Stimulated activated naive CD8-positive, alpha-beta T cell treated with anti-CD3 and anti-CD28 coated beads, Interleukin-15, Interleukin-2, amounts not matched to agents 100 U/mL and 50 U/mL, for 24 hours (primary cell): Measurements from ENCODE around the gene BLOC1S5.
A peak's percentile ranks its signal among the peaks of the same experiment; 100 is the strongest.

ENCODE experiments used
- ATAC-seq: fragments of 150-1000 bp; cut with Tn5 transposase; one replicate; pipeline ENCODE4 v1.10.0; 2021
- DNase-seq: peaks from one replicate; pipeline ENCODE4 v3.0.0; 2021

The BLOC1S5 gene

GRCh38 chr6:8063761-8064637 is at the start of gene BLOC1S5:
Gene BLOC1S5 (minus strand): TSS chr6:8064389. CDS start chr6:8064376, 13 bp downstream.
- ATAC-seq = peak; percentile 92
- peak; percentile 99 for DNase-seq

DNA sequence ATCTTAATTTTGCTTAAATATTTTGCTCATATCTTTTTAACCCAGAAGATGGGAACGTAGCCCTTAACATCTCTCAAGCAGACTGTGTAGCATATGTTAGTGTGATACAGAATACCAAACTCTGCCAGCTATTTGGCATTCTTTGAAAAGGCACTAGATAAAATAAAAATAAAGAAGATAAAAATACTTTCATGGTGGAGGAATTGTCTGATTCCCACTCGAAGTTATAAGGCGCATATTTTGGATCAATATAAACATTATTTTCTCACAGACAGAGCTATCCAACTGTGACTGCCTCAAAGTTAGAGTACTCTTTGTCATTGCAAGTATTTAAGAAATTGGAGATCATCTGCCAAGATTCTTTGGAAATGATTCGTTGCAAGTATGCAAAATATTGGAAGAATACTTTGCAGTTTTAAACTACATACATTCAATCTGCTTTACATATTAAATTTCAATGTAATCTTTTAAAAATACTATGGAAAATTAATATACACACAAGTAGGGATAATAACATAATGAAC is 49.0 kb upstream of the BLOC1S5 start:
- no peak for ATAC-seq
- DNase-seq = no peak

GRCh38 chr6:8110725-8111124 is 46.5 kb upstream of the BLOC1S5 start:
- no peak for DNase-seq
- ATAC-seq = no peak

DNA sequence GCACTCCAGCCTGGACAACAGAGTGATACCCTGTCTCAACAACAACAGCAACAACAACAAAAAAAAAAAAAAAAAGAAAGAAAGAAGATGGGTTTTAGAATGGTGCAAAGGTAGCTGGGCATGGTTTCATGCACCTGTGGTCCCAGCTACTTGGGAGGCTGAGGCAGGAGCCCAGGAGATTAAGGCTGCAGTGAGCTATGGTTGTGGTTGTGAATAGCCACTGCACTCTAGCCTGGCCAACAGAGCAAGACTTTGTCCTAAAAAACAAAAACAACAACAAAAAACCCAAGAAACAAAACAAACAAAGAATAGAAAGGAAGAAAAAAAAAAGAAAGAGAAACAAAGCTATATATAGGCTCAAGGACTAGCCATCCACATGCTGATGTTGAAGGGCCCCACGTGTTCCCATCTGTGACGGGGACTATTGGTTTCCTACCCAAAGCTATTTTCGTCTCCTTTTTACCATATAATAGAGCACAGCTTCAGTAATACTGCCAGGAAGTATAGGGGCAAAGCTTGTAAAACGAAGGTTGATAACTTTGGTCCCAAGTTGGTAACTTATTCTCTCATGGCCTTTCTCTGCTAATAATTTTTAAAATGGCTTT is 46.0 kb upstream of the BLOC1S5 start:
- ATAC-seq = no peak
- DNase-seq = no peak

DNA sequence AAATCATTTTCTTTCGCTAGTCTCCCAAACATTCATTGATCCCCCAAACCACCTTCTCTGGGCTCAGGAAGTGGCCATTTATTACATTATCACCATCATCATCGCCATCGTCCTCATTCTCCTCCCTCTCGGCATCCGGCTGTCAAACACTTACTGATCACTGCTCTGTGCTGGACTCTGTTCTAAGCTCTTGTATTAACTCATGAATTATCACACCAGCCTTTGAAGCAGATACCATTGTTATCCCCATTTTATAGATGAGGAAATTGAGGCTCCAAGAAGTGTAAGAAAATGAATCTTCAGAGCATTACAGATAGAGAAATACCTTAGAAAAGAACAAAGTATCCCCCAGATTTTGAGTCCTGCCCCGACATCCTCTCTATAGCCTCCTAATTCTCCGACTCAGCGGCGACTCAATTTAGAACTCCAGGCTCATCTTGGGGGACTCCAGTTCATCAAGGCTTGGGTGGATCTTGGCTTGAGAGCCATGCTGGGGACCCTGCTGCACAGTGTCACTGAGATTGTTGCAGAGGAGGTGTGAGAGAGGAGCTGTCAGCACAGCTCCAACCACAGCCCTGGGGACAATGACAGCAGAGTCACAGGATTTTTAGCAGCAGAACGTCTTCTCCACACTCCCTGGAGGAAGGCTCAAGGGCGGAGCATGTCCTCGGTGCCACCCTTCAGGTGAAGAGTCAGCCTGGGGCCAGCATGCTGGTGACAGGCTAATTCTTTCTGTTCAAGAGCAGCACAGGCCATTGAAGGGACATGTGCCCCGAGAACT is 44.8 kb upstream of the BLOC1S5 start:
- no peak for ATAC-seq

GRCh38 chr6:8108031-8108660 is 44.0 kb upstream of the BLOC1S5 start:
- DNase-seq (no peak), ATAC-seq (no peak)

More for the DNA sequence above, 44.8 kb upstream of the BLOC1S5 start:
- no peak for DNase-seq

DNA sequence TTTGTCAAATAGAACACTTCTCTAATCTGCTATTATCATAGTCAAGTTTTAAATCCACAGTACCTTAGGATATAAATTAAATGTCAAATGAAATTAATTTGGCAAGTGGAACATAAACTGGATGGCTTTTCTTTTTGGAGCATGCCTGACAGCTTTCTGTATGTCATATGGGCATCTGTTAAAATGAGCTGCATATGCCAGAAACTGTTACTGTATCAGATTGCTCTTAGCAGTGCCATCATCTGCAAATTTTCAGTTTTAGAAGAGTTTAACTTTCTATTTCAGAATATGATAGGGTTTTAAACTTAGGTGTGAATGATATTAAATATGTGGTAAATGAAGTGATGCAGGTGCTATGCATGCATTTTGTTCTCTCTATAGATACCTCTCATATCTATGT is 41.6 kb upstream of the BLOC1S5 start:
- ATAC-seq = no peak

DNA sequence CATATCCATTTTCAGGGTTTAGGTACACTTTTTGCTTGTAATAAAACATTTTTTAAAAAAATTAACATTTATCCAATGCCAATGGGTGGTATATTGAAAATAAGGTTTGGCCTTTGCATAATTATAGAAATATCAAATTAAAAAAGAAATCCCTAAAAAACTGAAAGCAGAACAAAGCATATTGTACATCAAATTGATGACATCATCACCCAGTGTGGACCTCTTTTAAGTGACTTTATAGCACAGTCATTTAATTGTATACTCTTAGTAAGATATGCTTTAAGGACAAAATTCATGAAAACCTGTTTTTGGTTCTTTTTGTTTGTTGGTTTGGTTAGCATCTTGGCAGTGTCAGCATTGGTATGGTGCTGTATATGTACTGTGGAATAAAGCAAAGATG is 39.5 kb upstream of the BLOC1S5 start:
- ATAC-seq (no peak), DNase-seq (no peak)

More for the DNA sequence above, 41.6 kb upstream of the BLOC1S5 start:
- DNase-seq = no peak

DNA sequence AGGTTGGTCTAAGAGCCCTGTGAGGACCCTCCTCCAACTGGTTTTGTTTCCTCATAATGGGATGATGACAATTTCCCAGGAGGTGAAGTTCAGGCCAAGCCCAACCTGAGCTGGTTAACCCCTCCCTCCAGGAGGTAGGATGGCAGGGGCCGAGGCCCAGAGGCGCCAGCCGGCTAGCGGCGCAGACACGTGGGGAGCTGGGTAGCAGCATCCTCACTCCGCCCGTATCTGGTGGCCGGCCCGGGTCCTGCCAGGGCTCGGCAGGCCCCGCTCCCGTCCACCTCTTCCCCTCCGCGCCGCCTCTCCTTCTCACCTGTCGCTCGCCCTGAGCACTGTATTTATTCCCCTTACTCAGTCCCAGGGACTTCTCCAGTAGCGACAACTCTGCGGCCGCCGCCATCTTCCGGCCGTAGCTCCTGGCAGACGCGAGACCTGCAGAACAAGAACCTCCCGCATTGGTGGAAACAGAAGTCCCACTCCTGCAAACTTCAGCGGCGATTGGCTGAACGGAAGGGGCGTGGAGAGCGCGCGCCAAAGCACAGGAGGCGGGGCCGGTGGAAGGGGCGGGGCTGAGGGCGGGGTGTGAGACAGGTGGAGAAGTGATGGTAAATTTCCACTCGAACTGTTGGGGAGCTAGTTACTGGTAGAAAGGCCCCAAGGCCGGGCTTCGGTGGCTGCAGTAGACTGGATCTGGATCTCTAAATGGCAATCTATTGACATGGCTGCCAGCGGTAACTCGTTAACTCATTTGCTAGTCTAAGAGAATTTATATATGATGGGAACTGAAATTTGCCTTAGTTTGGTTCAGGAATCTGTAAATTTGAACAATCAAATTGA is 38.2 kb upstream of the BLOC1S5 start, which contains the start of gene EEF1E1:
Gene EEF1E1 (minus strand): TSS at position 427 of the 837 bp plus-strand sequence. CDS start 27 bp downstream, at position 400.
- peak; percentile 98 for DNase-seq
- peak; percentile 98 for ATAC-seq

DNA sequence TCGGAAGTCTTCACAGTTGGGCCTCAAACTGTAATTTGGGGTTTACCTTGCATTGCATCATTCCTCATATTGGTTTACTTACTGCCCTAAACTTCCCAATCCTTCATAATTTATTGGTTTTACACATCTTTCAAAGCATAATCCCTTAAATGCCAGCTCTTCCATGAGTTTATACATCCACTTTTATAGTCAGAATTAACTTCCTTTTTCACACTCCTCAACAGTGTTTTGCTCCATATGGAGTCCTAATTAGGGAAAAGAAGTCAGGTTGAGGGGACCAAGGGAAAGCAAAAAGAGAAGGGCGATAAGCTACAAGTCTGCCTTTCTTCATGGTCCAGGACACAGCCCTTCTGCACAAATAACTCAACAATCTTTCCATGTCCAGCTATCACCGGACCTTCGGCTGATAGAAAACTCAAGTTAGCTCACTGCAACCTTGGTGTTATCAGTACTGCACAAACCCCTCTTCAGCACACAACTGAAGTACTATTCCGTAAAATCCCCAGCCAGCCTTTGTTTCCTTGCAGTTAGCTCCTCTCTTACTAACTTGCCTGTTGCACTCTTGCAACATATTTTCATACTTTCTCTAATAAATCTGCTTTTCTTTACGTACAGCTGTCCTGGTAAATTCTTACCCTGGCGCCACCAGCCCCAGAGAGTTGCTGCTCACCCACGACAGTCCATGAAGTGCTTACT is 36.1 kb upstream of the BLOC1S5 start:
- ATAC-seq (no peak), DNase-seq (no peak)

DNA sequence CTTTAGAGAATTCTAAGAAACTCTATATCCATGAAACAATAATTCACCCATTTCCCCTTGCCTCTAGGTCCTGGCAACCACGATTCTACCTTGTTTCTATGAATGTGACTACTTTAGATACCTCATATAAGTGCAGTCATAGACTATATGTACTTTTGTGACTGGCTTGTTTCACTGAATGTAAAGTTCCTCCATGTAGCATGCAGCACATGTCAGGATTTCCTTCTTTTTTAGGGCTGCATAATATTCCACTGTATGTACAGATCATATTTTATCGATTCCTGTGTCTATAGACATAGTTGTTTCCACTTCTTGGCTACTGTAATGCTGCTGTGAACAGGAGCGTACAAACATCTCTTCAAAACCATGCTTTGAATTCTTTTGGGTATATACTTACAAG is 26.5 kb upstream of the BLOC1S5 start:
- no peak for DNase-seq
- ATAC-seq = no peak

DNA sequence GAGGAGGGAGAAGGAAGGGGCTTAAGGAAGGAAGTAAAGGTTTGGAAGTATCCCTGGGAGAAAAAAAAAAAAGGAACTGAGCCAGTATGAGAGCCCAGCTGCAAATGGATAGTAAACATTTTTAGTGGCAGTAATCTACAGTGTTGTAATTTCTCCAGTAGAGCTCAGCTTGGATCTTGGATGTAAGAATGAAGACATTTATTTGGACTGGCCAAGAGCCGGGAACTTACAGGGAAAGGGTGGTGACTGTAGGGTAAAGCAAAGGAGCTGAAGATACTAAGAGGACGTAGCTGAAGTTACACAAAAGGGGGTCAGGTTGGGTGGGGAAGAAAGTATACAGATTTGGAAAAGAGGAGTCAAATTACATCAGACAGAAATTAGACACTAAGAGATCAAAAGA is 24.7 kb upstream of the BLOC1S5 start:
- ATAC-seq = no peak

GRCh38 chr6:8087870-8088754 is 23.9 kb upstream of the BLOC1S5 start:
- no peak for ATAC-seq
- no peak for DNase-seq

More for the DNA sequence above, 24.7 kb upstream of the BLOC1S5 start:
- DNase-seq = no peak

DNA sequence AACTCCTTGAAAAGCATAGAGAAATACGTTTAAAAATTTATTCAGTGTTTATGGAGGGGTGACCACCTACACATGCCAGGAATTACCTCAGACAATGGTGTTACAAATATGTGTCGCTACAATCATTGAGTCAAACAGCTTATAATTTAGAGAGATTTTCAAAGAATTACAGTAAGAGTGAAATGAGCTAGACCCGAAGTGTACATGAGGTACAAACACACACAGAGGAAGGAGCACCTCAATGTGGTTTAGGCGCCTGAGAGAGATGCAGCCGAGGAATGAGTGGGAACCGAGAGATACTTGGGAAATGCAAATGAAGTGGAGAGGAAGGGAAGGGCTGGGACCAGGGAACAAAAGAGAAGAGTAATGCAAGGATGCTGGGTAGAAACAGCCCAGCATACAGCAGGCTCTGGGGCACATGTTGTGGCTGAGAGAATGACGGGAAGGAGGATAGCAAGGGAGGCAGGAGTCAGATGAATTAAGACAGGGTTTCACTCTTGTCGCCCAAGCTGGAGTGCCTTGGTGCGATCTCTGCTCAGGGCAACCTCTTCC is 22.6 kb upstream of the BLOC1S5 start:
- ATAC-seq (no peak), DNase-seq (no peak)

GRCh38 chr6:8085053-8085511 is 20.9 kb upstream of the BLOC1S5 start:
- no peak for DNase-seq
- peak; percentile 44 for ATAC-seq

DNA sequence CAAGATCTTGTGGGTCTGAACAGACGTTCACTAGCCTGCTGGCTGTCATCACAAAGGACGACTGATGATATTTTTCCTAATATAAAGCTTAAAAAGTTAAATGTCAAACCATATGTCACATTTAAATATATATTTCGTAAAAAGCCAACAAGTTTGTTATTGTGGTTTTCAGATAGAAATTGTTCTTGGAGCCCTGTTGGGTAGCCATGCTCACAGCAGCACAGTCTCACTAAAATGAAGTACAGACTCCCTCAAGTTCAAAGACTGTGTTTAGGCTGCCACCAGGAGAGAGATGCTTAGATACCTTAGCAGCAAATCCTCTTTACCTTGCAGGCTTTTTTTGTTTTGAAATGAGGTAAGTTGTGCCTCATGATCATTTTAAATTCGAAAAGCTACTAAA is 20.4 kb upstream of the BLOC1S5 start:
- DNase-seq (no peak), ATAC-seq (peak; percentile 53)

GRCh38 chr6:8082954-8083858 is 19.0 kb upstream of the BLOC1S5 start:
- ATAC-seq = peak; percentile 45
- DNase-seq = no peak

- no peak for DNase-seq
- ATAC-seq = no peak
These were observed 18.4 kb upstream of the BLOC1S5 start for GRCh38 chr6:8082572-8082953.
